ENCODE results near the gene NRBF2. TPM values are rescaled to one million over a fixed set of nuclear protein-coding genes. Genes with fewer than 3 reads are reported as not detected.

The NRBF2 gene
- total and polyA plus RNA-seq, 12 donors, result 3.5 to 18.2 (median 10.2) TPM

DNA sequence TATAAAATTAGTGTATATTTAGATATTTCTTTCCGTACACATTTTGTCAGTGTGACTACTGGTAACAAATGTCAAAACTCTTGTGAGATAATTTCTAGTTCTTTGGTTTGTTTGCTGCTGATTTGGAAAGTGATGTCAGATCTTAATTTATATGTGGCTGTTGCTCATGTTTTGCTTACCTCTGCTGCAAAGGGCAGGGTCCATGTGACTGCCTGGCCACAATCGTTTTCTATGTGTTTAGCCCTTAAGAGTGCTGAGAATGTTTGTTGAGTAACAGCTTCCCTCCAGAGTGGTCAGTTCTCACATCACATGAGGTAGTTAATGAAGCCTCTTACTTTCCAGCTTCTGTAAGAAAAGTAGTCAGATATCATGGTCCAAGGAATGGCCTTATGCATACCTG is 4.2 kb downstream of the NRBF2 start:
- 60 to 61% methylated on average over 2 of the region's 2 CpGs for WGBS, 2 donors
- H3K9me3 ChIP-seq, result no peaks in the 10 kb centered on the region
- TF ChIP-seq, protein P1, sequence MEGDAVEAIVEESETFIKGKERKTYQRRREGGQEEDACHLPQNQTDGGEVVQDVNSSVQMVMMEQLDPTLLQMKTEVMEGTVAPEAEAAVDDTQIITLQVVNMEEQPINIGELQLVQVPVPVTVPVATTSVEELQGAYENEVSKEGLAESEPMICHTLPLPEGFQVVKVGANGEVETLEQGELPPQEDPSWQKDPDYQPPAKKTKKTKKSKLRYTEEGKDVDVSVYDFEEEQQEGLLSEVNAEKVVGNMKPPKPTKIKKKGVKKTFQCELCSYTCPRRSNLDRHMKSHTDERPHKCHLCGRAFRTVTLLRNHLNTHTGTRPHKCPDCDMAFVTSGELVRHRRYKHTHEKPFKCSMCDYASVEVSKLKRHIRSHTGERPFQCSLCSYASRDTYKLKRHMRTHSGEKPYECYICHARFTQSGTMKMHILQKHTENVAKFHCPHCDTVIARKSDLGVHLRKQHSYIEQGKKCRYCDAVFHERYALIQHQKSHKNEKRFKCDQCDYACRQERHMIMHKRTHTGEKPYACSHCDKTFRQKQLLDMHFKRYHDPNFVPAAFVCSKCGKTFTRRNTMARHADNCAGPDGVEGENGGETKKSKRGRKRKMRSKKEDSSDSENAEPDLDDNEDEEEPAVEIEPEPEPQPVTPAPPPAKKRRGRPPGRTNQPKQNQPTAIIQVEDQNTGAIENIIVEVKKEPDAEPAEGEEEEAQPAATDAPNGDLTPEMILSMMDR (IDR thresholded peaks at IDR 0.05), result no peak
- no peaks in the 10 kb centered on the region for H3K27me3 ChIP-seq
- DNase-seq (no peak), ATAC-seq (no peak)
- H3K4me1 ChIP-seq, result peaks cover 0 to 53% (median 38%) of the 10 kb centered on the region in 9 donors
- no peak overlapping the region for H3K4me3 ChIP-seq
- peak overlapping the region in 1 of 10 donors; percentile 5 for H3K27ac ChIP-seq
- intact Hi-C loops (cut with DNase I), result no loop called here
- H3K36me3 ChIP-seq, result peaks cover 0 to 24% (median 0%) of the 10 kb centered on the region in 9 donors

DNA sequence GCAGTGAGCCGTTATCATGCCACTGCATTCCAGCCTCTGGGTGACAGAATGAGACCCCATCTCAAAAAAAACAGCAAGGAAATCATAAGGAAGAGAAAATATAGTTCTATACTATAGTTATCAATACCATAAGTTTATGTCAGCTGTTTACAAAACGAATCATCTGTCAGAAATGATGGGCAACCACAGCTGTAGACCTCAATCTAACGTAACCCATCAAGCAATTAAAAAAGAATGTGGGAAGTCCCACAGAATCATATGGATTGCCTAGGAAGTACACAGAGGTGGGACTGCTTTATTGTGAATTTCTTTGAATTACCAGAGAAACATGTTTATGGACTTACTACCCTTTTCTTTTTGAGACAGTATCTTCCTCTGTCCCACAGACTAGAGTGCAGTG is 6.9 kb downstream of the NRBF2 start:
- Histone ChIP-seq H3K4me1 (peaks cover 0 to 60% (median 25%) of the 10 kb centered on the region in 9 donors), H3K27ac (no peak overlapping the region), H3K27me3 (no peaks in the 10 kb centered on the region), H3K4me3 (no peak overlapping the region), H3K36me3 (peaks cover 0 to 24% (median 0%) of the 10 kb centered on the region in 9 donors), H3K9me3 (no peaks in the 10 kb centered on the region)
- WGBS, 2 donors, result 85 to 86% methylated on average over 3 of the region's 3 CpGs
- TF ChIP-seq, protein P1 (IDR thresholded peaks at IDR 0.05), result no peak
- DNase-seq, result no peak
- ATAC-seq, result no peak
- intact Hi-C loops (cut with DNase I), result loop anchor here in 1 of 10 donors (10.0 kb wide), 1 partner anchor 325 kb away; the partner anchor contains the start of gene EGR2

DNA sequence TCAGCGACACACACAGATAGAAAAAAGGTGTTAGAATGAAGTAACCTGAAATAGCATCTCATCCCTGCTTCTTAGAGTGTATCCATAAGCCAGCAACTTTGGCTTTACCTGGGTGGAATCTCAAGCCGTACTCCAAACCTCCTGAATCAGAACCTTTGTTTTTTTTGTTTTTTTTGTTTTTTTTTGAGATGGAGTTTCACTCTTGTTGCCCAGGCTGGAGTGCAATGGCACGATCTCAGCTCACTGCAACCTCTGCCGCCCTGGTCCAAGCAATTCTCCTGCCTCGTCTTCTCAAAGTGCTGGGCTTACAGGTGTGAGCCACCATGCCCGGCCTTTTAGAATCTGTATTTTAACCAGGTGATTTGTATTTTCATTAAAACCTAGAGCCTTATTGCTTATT is 9.0 kb downstream of the NRBF2 start:
- H3K27ac ChIP-seq, result no peak overlapping the region
- peaks cover 0 to 56% (median 23%) of the 10 kb centered on the region in 9 donors for H3K4me1 ChIP-seq
- intact Hi-C loops (cut with DNase I), result loop anchor here in 1 of 10 donors (10.0 kb wide), 1 partner anchor 327 kb away; the partner anchor contains the start of gene EGR2
- no peaks in the 10 kb centered on the region for H3K9me3 ChIP-seq
- no peaks in the 10 kb centered on the region for H3K27me3 ChIP-seq
- DNase-seq (no peak), ATAC-seq (no peak)
- H3K4me3 ChIP-seq, result no peak overlapping the region
- WGBS, 2 donors, result 93 to 98% methylated on average over 6 of the region's 6 CpGs
- TF ChIP-seq, protein P1 (IDR thresholded peaks at IDR 0.05), result no peak
- H3K36me3 ChIP-seq, result peaks cover 0 to 28% (median 0%) of the 10 kb centered on the region in 9 donors

DNA sequence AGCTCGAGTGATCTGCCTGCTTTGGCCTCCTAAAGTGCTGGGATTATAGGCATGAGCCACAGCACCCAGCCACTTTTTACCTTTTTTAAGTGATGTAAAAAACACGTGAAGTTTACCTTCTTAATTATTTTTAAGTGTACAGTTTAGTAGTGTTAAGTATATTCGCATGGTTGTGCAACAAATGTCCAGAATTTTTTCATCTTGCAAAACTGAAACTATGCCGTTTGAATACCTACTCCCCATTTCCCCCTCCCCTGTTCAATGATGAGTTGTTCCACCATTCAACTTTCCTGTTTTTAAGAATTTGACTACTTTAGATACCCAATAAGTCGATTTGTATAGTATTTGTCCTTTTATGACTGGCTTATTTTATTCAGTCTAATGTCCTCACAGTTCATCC is 10.9 kb downstream of the NRBF2 start:
- intact Hi-C loops (cut with DNase I), result loop anchor here in 1 of 10 donors (10.0 kb wide), 1 partner anchor 329 kb away; the partner anchor contains the start of gene EGR2
- H3K27ac ChIP-seq, result no peak overlapping the region
- no peaks in the 10 kb centered on the region for H3K9me3 ChIP-seq
- no peak overlapping the region for H3K4me3 ChIP-seq
- 81 to 91% methylated on average over 5 of the region's 5 CpGs for WGBS, 2 donors
- no peaks in the 10 kb centered on the region for H3K27me3 ChIP-seq
- TF ChIP-seq, protein P1 (IDR thresholded peaks at IDR 0.05), result no peak
- DNase-seq, result no peak
- H3K4me1 ChIP-seq, result peaks cover 0 to 46% (median 18%) of the 10 kb centered on the region in 9 donors
- ATAC-seq, result no peak
- H3K36me3 ChIP-seq, result peaks cover 0 to 46% (median 0%) of the 10 kb centered on the region in 9 donors
